K562 (cell line): ENCODE results near the gene VEGFB. TPM values are rescaled to one million over a fixed set of nuclear protein-coding genes. Genes with fewer than 3 reads are reported as not detected.

Source experiments
- ARID1B ChIP-seq: fragments of 450-650 bp; IDR thresholded peaks from 2 replicates; pipeline ENCODE4 v1.6.1; 2016; ENCODE audit warnings: antibody characterized with exemption, mild to moderate bottlenecking, inconsistent platforms
- ARID4B ChIP-seq: sonication (generic); formaldehyde crosslinking; IDR thresholded peaks from 2 replicates; pipeline ENCODE4 v1.8.0; 2022; ENCODE audit warnings: mild to moderate bottlenecking, missing genetic modification reagents
- ELF1 ChIP-seq: fragments of 200-800 bp; sonication (Bioruptor generic); IDR thresholded peaks from 2 replicates; pipeline ENCODE4 v1.6.1; 2016; ENCODE audit warnings: missing genetic modification characterization, missing compliant biosample characterization
- FOXA3 ChIP-seq, 2 experiments: fragments of 450-650 bp in 1 of 2; sonication (generic) in 1 of 2; formaldehyde crosslinking; IDR thresholded peaks in 1 of 2; conservative IDR thresholded peaks in 1 of 2; 2 replicates each; pipeline versions ENCODE4 v1.4.0 to v1.8.0; 2020 to 2022; ENCODE audit warnings: mild to moderate bottlenecking in 2 of 2, missing genetic modification reagents in 1 of 2
- FOXJ2 ChIP-seq: fragments of 200-800 bp; sonication (Bioruptor generic); IDR thresholded peaks from 2 replicates; pipeline ENCODE4 v1.6.1; 2016; ENCODE audit warnings: missing genetic modification characterization, missing compliant biosample characterization
- HLTF ChIP-seq: fragments of 450-650 bp; IDR thresholded peaks from 2 replicates; pipeline ENCODE4 v1.6.1; 2016
- KAT2B ChIP-seq: IDR thresholded peaks from one replicate; pipeline ENCODE4 v1.6.1; 2012; ENCODE audit warnings: low read depth, mild to moderate bottlenecking, control low read depth, inconsistent platforms, low read length, moderate library complexity
- MAX ChIP-seq: sonication (generic); formaldehyde crosslinking; IDR thresholded peaks from 2 replicates; pipeline ENCODE4 v1.9.0; 2022; ENCODE audit warnings: mild to moderate bottlenecking, missing genetic modification reagents
- MITF ChIP-seq: IDR thresholded peaks from 2 replicates; pipeline ENCODE4 v1.6.1; 2014; ENCODE audit warnings: antibody characterized with exemption
- NCOR1 ChIP-seq: fragments of 450-650 bp; IDR thresholded peaks from 2 replicates; pipeline ENCODE4 v1.6.1; 2016; ENCODE audit warnings: mild to moderate bottlenecking, moderate library complexity
- NR2C1 ChIP-seq, 2 experiments: fragments of 450-650 bp; IDR thresholded peaks; 2 replicates each; pipeline ENCODE4 v1.6.1; 2017; ENCODE audit warnings: mild to moderate bottlenecking in 2 of 2, antibody characterized with exemption in 1 of 2, inconsistent platforms in 1 of 2, missing compliant biosample characterization in 1 of 2, missing genetic modification characterization in 1 of 2
- PTTG1 ChIP-seq: fragments of 450-650 bp; IDR thresholded peaks from 2 replicates; pipeline ENCODE4 v1.6.1; 2016; ENCODE audit warnings: low read depth, mild to moderate bottlenecking, missing genetic modification characterization, missing compliant biosample characterization
- SAFB2 ChIP-seq: fragments of 200-400 bp; formaldehyde crosslinking; IDR thresholded peaks from 2 replicates; pipeline ENCODE4 v1.6.1; 2018; ENCODE audit warnings: borderline replicate concordance, low read length, low read depth, moderate library complexity; ENCODE audit not compliant: severe bottlenecking
- SNAPC5 ChIP-seq: fragments of 250-450 bp; sonication (Bioruptor Pico); IDR thresholded peaks from 2 replicates; pipeline ENCODE4 v1.8.0; 2021; ENCODE audit warnings: moderate library complexity, mild to moderate bottlenecking, inconsistent platforms
- TAF9B ChIP-seq: fragments of 450-650 bp; IDR thresholded peaks from 2 replicates; pipeline ENCODE4 v1.6.1; 2018; ENCODE audit warnings: mild to moderate bottlenecking; ENCODE audit not compliant: partially characterized antibody
- TBL1XR1 ChIP-seq, 2 experiments: IDR thresholded peaks; 2 replicates each; pipeline ENCODE4 v1.6.1; 2012; ENCODE audit warnings: improper control_type of control experiment in 2 of 2, low read length in 2 of 2, mild to moderate bottlenecking in 1 of 2
- TGIF2 ChIP-seq: sonication (generic); formaldehyde crosslinking; IDR thresholded peaks from 2 replicates; pipeline ENCODE4 v1.8.1; 2022; ENCODE audit warnings: mild to moderate bottlenecking, missing genetic modification reagents, moderate library complexity
- ZBTB7A ChIP-seq: IDR thresholded peaks from 2 replicates; pipeline ENCODE4 v1.6.1; 2011; ENCODE audit warnings: low read depth, mild to moderate bottlenecking, low read length, moderate library complexity, borderline replicate concordance; ENCODE audit not compliant: control insufficient read depth
- ZFP1 ChIP-seq: fragments of 450-650 bp; formaldehyde crosslinking; IDR thresholded peaks from 2 replicates; pipeline ENCODE4 v1.4.0; 2020; ENCODE audit warnings: mild to moderate bottlenecking, mixed read lengths
- ZNF12 ChIP-seq: sonication (generic); formaldehyde crosslinking; IDR thresholded peaks from 2 replicates; pipeline ENCODE4 v1.4.0; 2020; ENCODE audit warnings: mild to moderate bottlenecking, missing genetic modification reagents
- ZNF263 ChIP-seq: sonication (generic); formaldehyde crosslinking; IDR thresholded peaks from 2 replicates; pipeline ENCODE4 v1.8.0; 2022; ENCODE audit warnings: mild to moderate bottlenecking, missing genetic modification reagents, borderline replicate concordance
- ZNF778 ChIP-seq: fragments of 450-650 bp; formaldehyde crosslinking; IDR thresholded peaks from 2 replicates; pipeline ENCODE4 v1.4.0; 2020; ENCODE audit warnings: mild to moderate bottlenecking, moderate library complexity
- polyA plus RNA-seq, 8 experiments: library from polyadenylated mRNA; depleted of rRNA in 4 of 8; stranded (reverse) in 5 of 8; unstranded in 3 of 8; fragments of >200 nt; fragmentation: Nextera tagmentation in 2 of 8; fragmentation: Illumina TruSeq in 1 of 8; extraction: Ambion mirVana in 2 of 8; extraction: Trizol in 1 of 8; gene quantifications; 2 replicates each; pipeline versions ENCODE4 v1.2.1 to v1.2.3, GENCODE V29; 2011 to 2014; ENCODE audit warnings: inconsistent platforms in 1 of 8, missing spikeins in 1 of 8
- total RNA-seq, 7 experiments: library from RNA; depleted of rRNA in 6 of 7; stranded (reverse); fragments of >200 nt in 6 of 7; fragmentation: Illumina TruSeq in 2 of 7; extraction: Trizol in 2 of 7; gene quantifications; 2 replicates each; pipeline versions ENCODE4 v1.2.1 to v1.2.3, GENCODE V29; 2011 to 2021; ENCODE audit warnings: low replicate concordance in 1 of 7

Gene VEGFB
- total and polyA plus RNA-seq, 9 of the 15 experiments (the other 6 are each of a cell fraction or from before 2014, with no cell fraction given): 11.0 to 83.4 (median 25.7) TPM

GRCh38 chr11:64269540-64270220, 35.3 kb downstream of the VEGFB start (continued):
- TF ChIP-seq NR2C1 (IDR thresholded peaks at IDR 0.05) (peak; percentile 100), NR2C1 (tag; IDR thresholded peaks at IDR 0.05) (peak; percentile 100), ZFP1 (CRISPR knock-in tag) (peak; percentile 29; the same call in 1 of the 2 replicates), ZNF778 (CRISPR knock-in tag) (no peak), ZNF263 (CRISPR knock-in tag) (no peak), ELF1 (peak; percentile 100), SAFB2 (no peak), MAX (CRISPR knock-in tag) (no peak; the same call in none of the 2 replicates), SNAPC5 (CRISPR knock-in tag) (no peak), ARID1B (no peak), ZBTB7A (peak; percentile 85; the same call in 1 of the 2 replicates), ARID4B (CRISPR knock-in tag) (peak; percentile 65; the same call in 1 of the 2 replicates), PTTG1 (no peak), TGIF2 (no peak), MITF (no peak), TBL1XR1 (IDR thresholded peaks at IDR 0.05; ENCODE audit: low read length in 2 of 2) (peak in 1 of 2 experiments; percentile 52; a peak in 1 of 4 replicates), ZNF12 (CRISPR knock-in tag) (peak; percentile 77), FOXJ2 (tag) (0 out of 2 replicates have a peak, but pooled peaks have one; percentile 69), HLTF (no peak), NCOR1 (peak; percentile 14; the same call in 1 of the 2 replicates), KAT2B (peak; percentile 26), FOXA3 (CRISPR knock-in tag; conservative IDR thresholded peaks at IDR 0.05 in 1 of 2, IDR thresholded peaks at IDR 0.05 in 1 of 2) (peak in 1 of 2 experiments; percentile 58; a peak in 1 of 4 replicates), TAF9B (no peak)
